ENCODE measurements around the gene CTSD. TPM values are rescaled to one million over a fixed set of nuclear protein-coding genes. Genes with fewer than 3 reads are reported as not detected.

Gene CTSD
- total RNA-seq, 1 experiment from 2014 or later = 127 TPM

GRCh38 chr11:1782831-1783724, 19.4 kb upstream of the CTSD start:
- no peak for TF ChIP-seq CBX3 (IDR thresholded peaks at IDR 0.05; ENCODE audit: low read depth)
- TF ChIP-seq YY1 (IDR thresholded peaks at IDR 0.05; ENCODE audit: extremely low read depth, insufficient replicate concordance, low read depth, low read length) = no peak
- no peak for TF ChIP-seq SP1 (IDR thresholded peaks at IDR 0.05; ENCODE audit: low read depth)
- no peak for TF ChIP-seq ZNF274 (IDR thresholded peaks at IDR 0.05; ENCODE audit: low read depth, low read length)
- TF ChIP-seq SIN3A (IDR thresholded peaks at IDR 0.05; ENCODE audit: low read depth) = no peak
- no peak for TF ChIP-seq EGR1 (IDR thresholded peaks at IDR 0.05; ENCODE audit: low read depth)
- no peak for TF ChIP-seq REST (IDR thresholded peaks at IDR 0.05; ENCODE audit: low read depth)
- no peak for TF ChIP-seq RAD21 (IDR thresholded peaks at IDR 0.05; ENCODE audit: low read depth)
- no peak for TF ChIP-seq SRF (IDR thresholded peaks at IDR 0.05; ENCODE audit: low read depth)
- POLR2A ChIA-PET = no interaction called here
- intact Hi-C loops (cut with micrococcal nuclease) = no loop called here
- Histone ChIP-seq H3K79me2 (ENCODE audit: insufficient read depth, low read length) (no peaks in the 10 kb centered on the region), H3K9ac (ENCODE audit: low read length) (no peak overlapping the region), H4K20me1 (ENCODE audit: insufficient read depth) (no peaks in the 10 kb centered on the region), H3K36me3 (ENCODE audit: control insufficient read depth in 1 of 2, insufficient read depth in 2 of 2, low read length in 2 of 2) (no peaks in the 10 kb centered on the region), H3K9me2 (ENCODE audit: insufficient read depth) (no peaks in the 10 kb centered on the region), H3K27ac (ENCODE audit: low read depth, low read length) (no peak overlapping the region), H2AFZ (ENCODE audit: low read depth, low read length, poor library complexity, severe bottlenecking) (no peak overlapping the region), H3K4me3 (replicated peaks in 1 of 2; ENCODE audit: low read depth in 1 of 2, low read length in 2 of 2) (no peak overlapping the region), H3K27me3 (ENCODE audit: insufficient read depth, low read length) (no peaks in the 10 kb centered on the region), H3K4me2 (ENCODE audit: low read length) (no peak overlapping the region), H3K9me3 (ENCODE audit: control insufficient read depth in 1 of 2, insufficient read depth in 1 of 2, low read depth in 1 of 2, low read length in 2 of 2) (no peaks in the 10 kb centered on the region), H3K4me1 (ENCODE audit: control insufficient read depth in 1 of 2, insufficient read depth in 2 of 2, low read length in 2 of 2) (peaks cover 3 to 11% of the 10 kb centered on the region in 2 experiments; a peak in 3 of 4 replicates)
- RAD21 ChIA-PET (ENCODE audit: low non-redundant PET in 1 of 2, low total read pairs in 2 of 2, uncharacterized antibody in 2 of 2, unreplicated experiment in 2 of 2) = no interaction called here
- CTCF ChIA-PET = no interaction called here
- BruUV-seq (replicated peaks) = no TSS peak
- ATAC-seq (no peak), DNase-seq (ENCODE audit: low read depth, low spot score) (no peak)

All from HCT116 (cell line).